NCI-H526 treated with DMSO at 0.1 percent for 48 hours (cell line): ENCODE results near the gene RHBDD3.

Source experiments
- DNase-seq: peaks from one replicate; lab custom pipeline; 2025; lab: John Stamatoyannopoulos, UW

The RHBDD3 gene

GRCh38 chr22:29217827-29218757 lies 49.7 kb downstream of the RHBDD3 start:
- no peak for DNase-seq

- no peak for DNase-seq
These were observed 50.7 kb downstream of the RHBDD3 start for GRCh38 chr22:29216873-29217666.

DNA sequence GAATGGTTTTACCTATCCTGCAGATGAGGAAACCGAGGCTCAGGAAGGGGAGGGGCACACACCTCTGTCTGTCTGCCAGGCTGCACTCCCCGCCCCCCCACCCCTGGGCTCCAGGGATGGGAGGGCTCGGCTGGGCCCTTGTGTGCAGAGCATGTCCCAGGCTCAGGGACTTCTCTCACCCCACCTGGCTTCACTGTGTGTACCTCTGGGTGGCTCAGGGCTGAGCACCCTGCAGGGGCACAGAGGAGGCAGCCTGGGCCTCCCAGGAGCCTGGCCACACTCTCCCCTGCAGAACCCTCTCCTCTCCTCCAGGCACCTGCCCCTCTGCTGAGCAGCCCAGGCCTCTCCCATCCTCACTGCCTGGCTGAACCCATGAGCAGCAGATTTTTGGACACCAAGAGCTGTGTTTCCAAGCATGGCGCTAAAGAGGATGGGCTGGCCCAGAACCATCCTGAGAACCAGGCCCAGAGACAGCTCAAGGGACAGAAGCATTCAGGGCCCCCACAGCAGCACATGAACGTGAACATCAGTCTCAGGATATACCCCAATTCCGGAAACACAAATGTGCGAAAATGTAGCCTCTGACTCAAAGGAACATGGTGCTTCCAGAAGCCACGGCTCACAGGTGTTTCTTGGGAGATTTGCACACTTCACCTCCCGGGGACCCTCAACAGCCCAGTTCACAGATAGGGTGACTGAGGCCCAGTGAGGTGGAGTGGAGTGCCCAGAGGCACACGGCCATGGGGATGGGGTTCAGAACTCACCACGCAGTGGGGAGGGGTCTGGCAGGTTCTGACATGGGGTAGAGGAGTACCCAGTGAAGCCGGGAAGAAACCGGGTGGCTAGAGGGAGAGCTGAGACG lies 51.5 kb downstream of the RHBDD3 start:
- DNase-seq: no peak

- no peak for DNase-seq
These were observed 52.5 kb downstream of the RHBDD3 start for GRCh38 chr22:29215012-29215860.

GRCh38 chr22:29214232-29214631 lies 53.5 kb downstream of the RHBDD3 start:
- DNase-seq: no peak

GRCh38 chr22:29213493-29213892 lies 54.3 kb downstream of the RHBDD3 start:
- DNase-seq: no peak

DNA sequence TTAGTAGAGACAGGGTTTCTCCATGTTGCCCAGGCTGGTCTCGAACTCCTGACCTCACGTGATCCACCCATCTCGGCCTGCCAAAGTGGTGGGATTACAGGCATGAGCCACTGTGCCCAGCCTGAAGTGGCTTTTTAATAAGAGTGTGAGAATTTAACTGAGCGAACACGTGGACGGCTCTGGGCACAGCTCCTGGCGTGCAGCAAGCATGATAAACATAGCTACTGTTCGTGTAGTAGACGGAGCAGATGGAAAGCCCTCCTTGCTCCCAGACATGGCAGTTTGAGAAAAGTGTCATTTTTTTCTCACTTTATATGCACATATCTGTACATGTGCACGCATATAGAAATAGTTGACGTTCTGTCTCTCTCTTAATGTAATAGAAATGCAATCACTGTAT lies 55.0 kb downstream of the RHBDD3 start:
- no peak for DNase-seq

DNA sequence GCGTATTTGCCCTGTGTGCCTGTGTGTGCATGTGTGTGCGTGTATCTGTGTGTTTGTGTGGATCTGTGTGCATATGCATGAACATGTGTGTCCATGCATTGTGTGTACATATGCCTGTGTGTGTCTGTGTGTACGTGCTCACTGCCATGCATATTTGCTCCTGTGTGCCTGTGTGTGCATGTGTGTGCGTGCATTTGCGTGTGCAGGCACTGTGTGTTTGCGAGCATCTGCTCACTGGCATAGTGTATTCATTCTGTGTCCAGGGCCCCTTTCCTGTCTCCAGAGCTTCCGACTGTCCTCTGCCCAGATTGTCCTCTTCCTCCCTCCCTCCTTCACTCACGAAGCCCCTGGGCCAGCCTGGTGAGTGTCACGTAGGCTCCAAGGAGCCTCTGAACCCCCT lies 56.3 kb downstream of the RHBDD3 start:
- DNase-seq: no peak

GRCh38 chr22:29211066-29211465 lies 56.7 kb downstream of the RHBDD3 start:
- DNase-seq: no peak
